Muscle of leg (tissue), 11 donors: ENCODE measurements around the gene CACNA1D. TPM values are rescaled to one million over a fixed set of nuclear protein-coding genes. Genes with fewer than 3 reads are reported as not detected.

Experiments used
- DNase-seq: peaks from one replicate; pipeline ENCODE4 v3.0.0; 2013
- H3K27ac ChIP-seq: one replicate; pipeline ENCODE4 v1.5.1; 2013; ENCODE audit warnings: mild to moderate bottlenecking, low read length, control low read depth
- H3K27me3 ChIP-seq: one replicate; pipeline ENCODE4 v1.6.1; 2013; ENCODE audit warnings: low read length; ENCODE audit not compliant: control insufficient read depth, insufficient read depth
- H3K36me3 ChIP-seq: one replicate; pipeline ENCODE4 v1.6.1; 2013; ENCODE audit warnings: low read length; ENCODE audit not compliant: control insufficient read depth, insufficient read depth
- H3K4me1 ChIP-seq: one replicate; pipeline ENCODE4 v1.6.1; 2013; ENCODE audit warnings: low read length; ENCODE audit not compliant: control insufficient read depth, insufficient read depth
- H3K4me3 ChIP-seq: one replicate; pipeline ENCODE4 v1.5.1; 2013; ENCODE audit warnings: low read length, control low read depth
- H3K9me3 ChIP-seq: replicated peaks from 2 replicates; pipeline ENCODE4 v1.6.1; 2013; ENCODE audit warnings: low read depth, low read length; ENCODE audit not compliant: control insufficient read depth
- WGBS: methylation state at CpG from one replicate; pipeline ENCODE4 v1.1.5; 2013; ENCODE audit warnings: missing lambda C conversion rate; ENCODE audit not compliant: insufficient coverage; 5-methylcytosine and 5-hydroxymethylcytosine counted together
- polyA plus RNA-seq, 8 donors: library from polyadenylated mRNA; unstranded; fragments of 120-200 nt; gene quantifications; one replicate each; pipeline versions ENCODE4 v1.2.1 to v1.2.3, GENCODE V29; 2013; ENCODE audit warnings: inconsistent platforms in 1 of 8, low replicate concordance in 1 of 8; ENCODE audit not compliant: insufficient read length in 8 of 8, insufficient read depth in 1 of 8
- total RNA-seq: library from RNA; stranded (reverse); fragments of 120-200 nt; gene quantifications from one replicate; pipeline ENCODE4 v1.2.4, GENCODE V29; 2013

The CACNA1D gene
- total and polyA plus RNA-seq, 9 donors, result 0.86 to 6.3 (median 2.1) TPM

GRCh38 chr3:53715815-53716483, 221.5 kb downstream of the CACNA1D start:
- H3K36me3 ChIP-seq, result no peaks in the 10 kb centered on the region
- H3K4me3 ChIP-seq, result no peak overlapping the region
- H3K4me1 ChIP-seq, result no peaks in the 10 kb centered on the region
- H3K27me3 ChIP-seq, result no peaks in the 10 kb centered on the region
- no peak overlapping the region for H3K27ac ChIP-seq
- no peak for DNase-seq
- no CpG with 5 or more reads among the region's 5 CpGs for WGBS
- H3K9me3 ChIP-seq, result no peaks in the 10 kb centered on the region

GRCh38 chr3:53716998-53717397, 222.6 kb downstream of the CACNA1D start:
- Histone ChIP-seq H3K27ac (no peak overlapping the region), H3K36me3 (no peaks in the 10 kb centered on the region), H3K4me3 (no peak overlapping the region), H3K27me3 (no peaks in the 10 kb centered on the region), H3K4me1 (no peaks in the 10 kb centered on the region), H3K9me3 (no peaks in the 10 kb centered on the region)
- WGBS, result 81% methylated on average over 4 of the region's 7 CpGs
- DNase-seq, result no peak

- Histone ChIP-seq H3K36me3 (no peaks in the 10 kb centered on the region), H3K27me3 (no peaks in the 10 kb centered on the region), H3K9me3 (no peaks in the 10 kb centered on the region), H3K27ac (no peak overlapping the region), H3K4me3 (no peak overlapping the region), H3K4me1 (no peaks in the 10 kb centered on the region)
- 79% methylated on average over 2 of the region's 17 CpGs for WGBS
- DNase-seq, result no peak
These were observed 224.1 kb downstream of the CACNA1D start for GRCh38 chr3:53718462-53718861.

GRCh38 chr3:53719796-53720195, 225.4 kb downstream of the CACNA1D start:
- Histone ChIP-seq H3K36me3 (no peaks in the 10 kb centered on the region), H3K27ac (no peak overlapping the region), H3K4me1 (no peaks in the 10 kb centered on the region), H3K4me3 (no peak overlapping the region), H3K27me3 (no peaks in the 10 kb centered on the region), H3K9me3 (no peaks in the 10 kb centered on the region)
- WGBS, result no CpG with 5 or more reads among the region's 6 CpGs
- no peak for DNase-seq

- no CpG with 5 or more reads among the region's 6 CpGs for WGBS
These were observed 227.0 kb downstream of the CACNA1D start for GRCh38 chr3:53721187-53722119.

GRCh38 chr3:53724566-53724965, 230.2 kb downstream of the CACNA1D start:
- Histone ChIP-seq H3K27ac (no peak overlapping the region), H3K36me3 (no peaks in the 10 kb centered on the region), H3K9me3 (no peaks in the 10 kb centered on the region), H3K4me3 (no peak overlapping the region), H3K4me1 (no peaks in the 10 kb centered on the region), H3K27me3 (peaks cover 2% of the 10 kb centered on the region)
- no peak for DNase-seq
- 80% methylated on average over 2 of the region's 2 CpGs for WGBS

More at GRCh38 chr3:53721187-53722119, 227.0 kb downstream of the CACNA1D start:
- DNase-seq, result no peak
- H3K27ac ChIP-seq, result no peak overlapping the region
- H3K9me3 ChIP-seq, result no peaks in the 10 kb centered on the region
- no peaks in the 10 kb centered on the region for H3K36me3 ChIP-seq
- H3K4me3 ChIP-seq, result no peak overlapping the region
- no peaks in the 10 kb centered on the region for H3K4me1 ChIP-seq
- peaks cover 2% of the 10 kb centered on the region for H3K27me3 ChIP-seq

GRCh38 chr3:53725387-53725995, 231.1 kb downstream of the CACNA1D start:
- H3K27ac ChIP-seq, result no peak overlapping the region

GRCh38 chr3:53726643-53727042, 232.2 kb downstream of the CACNA1D start:
- DNase-seq, result no peak
- no peaks in the 10 kb centered on the region for H3K36me3 ChIP-seq
- H3K4me1 ChIP-seq, result peaks cover 6% of the 10 kb centered on the region
- H3K4me3 ChIP-seq, result no peak overlapping the region
- peaks cover 2% of the 10 kb centered on the region for H3K27me3 ChIP-seq
- no peak overlapping the region for H3K27ac ChIP-seq
- 60% methylated on average over 4 of the region's 9 CpGs for WGBS
- no peaks in the 10 kb centered on the region for H3K9me3 ChIP-seq

More at GRCh38 chr3:53725387-53725995, 231.1 kb downstream of the CACNA1D start:
- Histone ChIP-seq H3K36me3 (no peaks in the 10 kb centered on the region), H3K9me3 (no peaks in the 10 kb centered on the region), H3K4me3 (no peak overlapping the region), H3K27me3 (peaks cover 2% of the 10 kb centered on the region), H3K4me1 (peaks cover 4% of the 10 kb centered on the region)
- no peak for DNase-seq
- whole genome bisulfite sequencing, result no CpG with 5 or more reads among the region's 5 CpGs

- Histone ChIP-seq H3K36me3 (no peaks in the 10 kb centered on the region), H3K4me1 (peaks cover 6% of the 10 kb centered on the region), H3K4me3 (no peak overlapping the region), H3K9me3 (no peaks in the 10 kb centered on the region), H3K27ac (no peak overlapping the region), H3K27me3 (peaks cover 2% of the 10 kb centered on the region)
- DNase-seq, result no peak
These were observed 234.2 kb downstream of the CACNA1D start for GRCh38 chr3:53728606-53729005.

- 77% methylated on average over 3 of the region's 6 CpGs for WGBS
- H3K27ac ChIP-seq, result no peak overlapping the region
- peaks cover 6% of the 10 kb centered on the region for H3K4me1 ChIP-seq
- H3K36me3 ChIP-seq, result no peaks in the 10 kb centered on the region
- no peak for DNase-seq
- no peaks in the 10 kb centered on the region for H3K9me3 ChIP-seq
- no peak overlapping the region for H3K4me3 ChIP-seq
- H3K27me3 ChIP-seq, result peaks cover 2% of the 10 kb centered on the region
These were observed 234.7 kb downstream of the CACNA1D start for GRCh38 chr3:53729159-53729558.
